Endothelial cell of umbilical vein (primary cell): ENCODE measurements around the gene ACAD9. TPM values are rescaled to one million over a fixed set of nuclear protein-coding genes. Genes with fewer than 3 reads are reported as not detected.

Experiments
- BruUV-seq: library from RNA; stranded (reverse); fragments of 400-500 nt; replicated peaks from 2 replicates; lab custom pipeline; 2021; lab: Mats Ljungman, UMichigan
- CTCF ChIA-PET: fragments of 300-600, 350-600 bp; sonication (Branson Sonifier 250); formaldehyde crosslinking; loops from one replicate; lab custom pipeline; 2021; ENCODE audit warnings: antibody characterized with exemption, inconsistent platforms; lab: Charles Lee
- POLR2A ChIA-PET: fragments of 300-600, 350-600 bp; sonication (Branson Sonifier 250); formaldehyde crosslinking; loops from one replicate; lab custom pipeline; 2021; ENCODE audit warnings: antibody characterized with exemption, inconsistent platforms; lab: Charles Lee
- DNase-seq: peaks from one replicate; pipeline ENCODE4 v3.0.0-alpha.2; 2011; ENCODE audit warnings: low read depth, low spot score
- FAIRE-seq: peaks from 2 replicates; lab custom pipeline; 2011; peaks lifted over from hg19 to GRCh38; lab: Jason Lieb, UNC
- H2AFZ ChIP-seq: 2 replicates; pipeline ENCODE4 v1.6.0; 2012; ENCODE audit warnings: low read depth, low read length, control low read depth, inconsistent platforms
- H3K27ac ChIP-seq: 2 replicates; pipeline ENCODE4 v1.5.1; 2011; ENCODE audit warnings: low read depth, mild to moderate bottlenecking, control low read depth, low read length, moderate library complexity; ENCODE audit not compliant: insufficient read depth
- H3K27me3 ChIP-seq, 2 experiments: 2 replicates each; pipeline versions ENCODE4 v1.6.0 to v1.6.1; 2011; ENCODE audit warnings: low read length in 2 of 2, mixed read lengths in 1 of 2; ENCODE audit not compliant: control insufficient read depth in 2 of 2, insufficient read depth in 2 of 2
- H3K36me3 ChIP-seq, 2 experiments: 2 replicates in 1 of 2; 3 replicates in 1 of 2; pipeline ENCODE4 v1.5.1; 2011; ENCODE audit warnings: low read length in 2 of 2, mild to moderate bottlenecking in 1 of 2, moderate library complexity in 1 of 2; ENCODE audit not compliant: control insufficient read depth in 2 of 2, insufficient read depth in 2 of 2; ENCODE audit errors: extremely low read depth in 1 of 2
- H3K4me1 ChIP-seq: 3 replicates; pipeline ENCODE4 v1.5.1; 2011; ENCODE audit warnings: mild to moderate bottlenecking, low read length; ENCODE audit not compliant: control insufficient read depth, insufficient read depth; ENCODE audit errors: extremely low read depth
- H3K4me2 ChIP-seq: 2 replicates; pipeline ENCODE4 v1.6.1; 2011; ENCODE audit warnings: low read length, control low read depth, mixed read lengths; ENCODE audit not compliant: insufficient read depth
- H3K4me3 ChIP-seq, 3 experiments: fragments of 200-600 bp in 1 of 3; sonication (generic), shearing (Covaris generic) in 1 of 3; replicated peaks in 1 of 3; 2 replicates each; pipeline ENCODE4 v1.5.1; 2011 to 2016; ENCODE audit warnings: control low read depth in 3 of 3, low read length in 3 of 3, mild to moderate bottlenecking in 2 of 3, inconsistent platforms in 1 of 3, low read depth in 1 of 3, moderate library complexity in 1 of 3; ENCODE audit not compliant: insufficient read depth in 1 of 3
- H3K79me2 ChIP-seq: 2 replicates; pipeline ENCODE4 v1.6.0; 2012; ENCODE audit warnings: low read length, inconsistent platforms; ENCODE audit not compliant: control insufficient read depth, insufficient read depth
- H3K9ac ChIP-seq: replicated peaks from 2 replicates; pipeline ENCODE3; 2011; ENCODE audit warnings: low read length, control low read depth; ENCODE audit not compliant: insufficient read depth; ENCODE audit errors: extremely low read depth
- H3K9me1 ChIP-seq: replicated peaks from 3 replicates; pipeline ENCODE4 v1.6.0; 2011; ENCODE audit warnings: mild to moderate bottlenecking, low read length; ENCODE audit not compliant: control insufficient read depth, insufficient read depth; ENCODE audit errors: extremely low read depth
- H3K9me3 ChIP-seq: replicated peaks from 2 replicates; pipeline ENCODE4 v1.5.1; 2012; ENCODE audit warnings: low read length, inconsistent platforms; ENCODE audit not compliant: control insufficient read depth, insufficient read depth
- H4K20me1 ChIP-seq: replicated peaks from 2 replicates; pipeline ENCODE3; 2011; ENCODE audit warnings: mild to moderate bottlenecking, low read length; ENCODE audit not compliant: control insufficient read depth, insufficient read depth; ENCODE audit errors: extremely low read depth
- CTCF ChIP-seq, 2 donors: IDR thresholded peaks; 1 replicate in 1 of 2; 2 replicates in 1 of 2; pipeline ENCODE4 v1.5.1; 2011; ENCODE audit warnings: low read length in 2 of 2, mild to moderate bottlenecking in 2 of 2, moderate library complexity in 2 of 2, control low read depth in 1 of 2, inconsistent platforms in 1 of 2, low read depth in 1 of 2; ENCODE audit not compliant: insufficient read depth in 1 of 2; ENCODE audit errors: extremely low read depth in 1 of 2
- EZH2 ChIP-seq: IDR thresholded peaks from 2 replicates; pipeline ENCODE4 v1.6.1; 2012; ENCODE audit warnings: borderline replicate concordance, low read depth, mild to moderate bottlenecking, moderate library complexity, low read length, inconsistent platforms; ENCODE audit not compliant: severe bottlenecking
- FOS ChIP-seq: IDR thresholded peaks from 2 replicates; pipeline ENCODE4 v1.6.1; 2011; ENCODE audit warnings: mild to moderate bottlenecking, low read length, moderate library complexity, borderline replicate concordance; ENCODE audit not compliant: insufficient read depth
- JUN ChIP-seq: IDR thresholded peaks from 2 replicates; pipeline ENCODE4 v1.6.1; 2011; ENCODE audit warnings: borderline replicate concordance, low read depth; ENCODE audit not compliant: insufficient read length, insufficient read depth
- MAX ChIP-seq: IDR thresholded peaks from 2 replicates; pipeline ENCODE4 v1.6.1; 2011; ENCODE audit not compliant: insufficient read depth, insufficient read length
- MYC ChIP-seq: IDR thresholded peaks from one replicate; pipeline ENCODE4 v1.6.1; 2011; ENCODE audit warnings: mild to moderate bottlenecking, low read depth, low read length
- POLR2A ChIP-seq: IDR thresholded peaks from 2 replicates; pipeline ENCODE4 v1.6.1; 2012; ENCODE audit warnings: low read depth, mild to moderate bottlenecking, control low read depth, low read length
- POLR2AphosphoS5 ChIP-seq: IDR thresholded peaks from 2 replicates; pipeline ENCODE4 v1.6.1; 2012; ENCODE audit warnings: low read depth, mild to moderate bottlenecking, control low read depth, low read length, moderate library complexity; ENCODE audit not compliant: insufficient read depth
- dilution Hi-C: fragments of 300-500 bp; cut with MboI; formaldehyde crosslinking; loops from one replicate; pipeline ENCODE4 v1.15.0; 2019; ENCODE audit warnings: low sequenced_read_pairs; ENCODE audit not compliant: extremely low pct_ligation_motif_present
- intact Hi-C: fragments of 100-400 bp; cut with micrococcal nuclease; formaldehyde crosslinking; loops from one replicate; pipeline ENCODE4 v1.10.0; 2022
- polyA plus RNA-seq, 4 experiments: library from polyadenylated mRNA; depleted of rRNA in 3 of 4; stranded (reverse) in 3 of 4; unstranded in 1 of 4; fragments of >200 nt; gene quantifications; 2 replicates each; pipeline versions ENCODE4 v1.2.1 to v1.2.3, GENCODE V29; 2011 to 2012; ENCODE audit warnings: missing spikeins in 1 of 4
- total RNA-seq: library from RNA; stranded (reverse); gene quantifications from 2 replicates; pipeline ENCODE4 v1.2.3, GENCODE V29; 2021

Gene ACAD9
- total and polyA plus RNA-seq, 2 donors (not counting 3 experiments of a cell fraction or from before 2014, with no cell fraction given): 58.6 to 65.8 TPM

GRCh38 chr3:128910006-128910405 is 30.6 kb downstream of the ACAD9 start:
- dilution Hi-C loops (loop anchor here (25.0 kb wide), 1 partner anchor 202 kb away; the partner anchor contains the start of gene RAB43), intact Hi-C loops (no loop called here)
- H2AFZ ChIP-seq: no peak overlapping the region
- no peaks in the 10 kb centered on the region for H4K20me1 ChIP-seq
- no peaks in the 10 kb centered on the region for H3K9me1 ChIP-seq
- no peak for FAIRE-seq
- H3K9ac ChIP-seq: no peak overlapping the region
- H3K4me1 ChIP-seq: no peaks in the 10 kb centered on the region
- no peak overlapping the region for H3K4me3 ChIP-seq
- no peaks in the 10 kb centered on the region for H3K79me2 ChIP-seq
- H3K27me3 ChIP-seq: no peaks in the 10 kb centered on the region
- no peaks in the 10 kb centered on the region for H3K9me3 ChIP-seq
- no peak for TF ChIP-seq JUN
- TF ChIP-seq POLR2A: no peak
- no peak for TF ChIP-seq CTCF (IDR thresholded peaks at IDR 0.05; ENCODE audit: extremely low read depth in 1 of 2, insufficient read depth in 1 of 2, low read depth in 1 of 2, low read length in 2 of 2)
- TF ChIP-seq MAX: no peak
- no peak for TF ChIP-seq EZH2
- TF ChIP-seq FOS: no peak
- TF ChIP-seq POLR2AphosphoS5: no peak
- TF ChIP-seq MYC: no peak
- H3K4me2 ChIP-seq: no peak overlapping the region
- CTCF ChIA-PET: no interaction called here
- BruUV-seq: no TSS peak
- POLR2A ChIA-PET: no interaction called here
- H3K27ac ChIP-seq: no peak overlapping the region
- H3K36me3 ChIP-seq: peaks cover 7 to 77% of the 10 kb centered on the region in 2 experiments
- DNase-seq: no peak
